Stimulated activated CD8-positive, alpha-beta memory T cell treated with anti-CD3 and anti-CD28 coated beads, Interleukin-4, amount 100 ng/mL, for 1 hour (primary cell): Measurements from ENCODE around the gene GRPEL1.
A peak's percentile ranks its signal among the peaks of the same experiment; 100 is the strongest.
"Not testable (repeated sequence)": the region's sequence is repeated elsewhere in the genome, so short reads cannot be mapped to it uniquely, and the experiment has no call there.

Experiments used
- DNase-seq, 2 donors: peaks; one replicate each; pipeline ENCODE4 v3.0.0-alpha.2; 2020; ENCODE audit warnings: low read depth in 2 of 2, low spot score in 1 of 2

GRPEL1 gene

GRCh38 chr4:7067452-7068278, at the start of gene GRPEL1:
TSS of gene GRPEL1 (minus strand) at chr4:7068064. CDS start at chr4:7068032, 32 bp downstream.
- peak in 1 of 2 donors; percentile 99 for DNase-seq

GRCh38 chr4:7116705-7117104, 48.8 kb upstream of the GRPEL1 start:
- DNase-seq = no peak

- DNase-seq = no peak
These were observed 47.9 kb upstream of the GRPEL1 start for GRCh38 chr4:7115557-7116340.

GRCh38 chr4:7112656-7113055, 44.8 kb upstream of the GRPEL1 start:
- no peak for DNase-seq

GRCh38 chr4:7111441-7111840, 43.6 kb upstream of the GRPEL1 start:
- no peak for DNase-seq

- no peak for DNase-seq
These were observed 42.7 kb upstream of the GRPEL1 start for GRCh38 chr4:7110546-7110945.

GRCh38 chr4:7109169-7109568, 41.3 kb upstream of the GRPEL1 start:
- no peak for DNase-seq

GRCh38 chr4:7108660-7109059, 40.8 kb upstream of the GRPEL1 start:
- DNase-seq = no peak

GRCh38 chr4:7108046-7108625, 40.3 kb upstream of the GRPEL1 start:
- no peak for DNase-seq

GRCh38 chr4:7107166-7107905, 39.5 kb upstream of the GRPEL1 start:
- no peak for DNase-seq

- DNase-seq = no peak
These were observed 37.4 kb upstream of the GRPEL1 start for GRCh38 chr4:7105276-7105675.

GRCh38 chr4:7104366-7105031, 36.6 kb upstream of the GRPEL1 start:
- DNase-seq = no peak

GRCh38 chr4:7103607-7104365, 35.9 kb upstream of the GRPEL1 start:
- no peak for DNase-seq

- peak; percentile 44 to 61 for DNase-seq
These were observed 35.3 kb upstream of the GRPEL1 start for GRCh38 chr4:7103031-7103606.

GRCh38 chr4:7102516-7102909, 34.6 kb upstream of the GRPEL1 start:
- DNase-seq = not testable (repeated sequence)

- DNase-seq = no peak
These were observed 34.0 kb upstream of the GRPEL1 start for GRCh38 chr4:7101692-7102515.

- no peak for DNase-seq
These were observed 28.4 kb upstream of the GRPEL1 start for GRCh38 chr4:7096236-7096635.

GRCh38 chr4:7095611-7096155, 27.8 kb upstream of the GRPEL1 start:
- no peak for DNase-seq
